K562 (cell line): ENCODE results near the gene DNAH3.

ENCODE experiments used
- EP300 ChIP-seq: IDR thresholded peaks from 2 replicates; pipeline ENCODE4 v1.6.1; 2012; ENCODE audit warnings: low read length, improper control_type of control experiment
- GATAD2B ChIP-seq: fragments of 450-650 bp; IDR thresholded peaks from 2 replicates; pipeline ENCODE4 v1.6.1; 2017; ENCODE audit warnings: mild to moderate bottlenecking, borderline replicate concordance
- KDM1A ChIP-seq, 2 experiments: fragments of 450-650 bp; IDR thresholded peaks; 2 replicates each; pipeline ENCODE4 v1.6.1; 2016; ENCODE audit warnings: mild to moderate bottlenecking in 2 of 2
- SIN3A ChIP-seq, 2 experiments: fragments of 150-350 bp in 1 of 2; IDR thresholded peaks; 2 replicates each; pipeline ENCODE4 v1.6.1; 2011 to 2016; ENCODE audit warnings: borderline replicate concordance in 2 of 2, low read depth in 2 of 2, low read length in 2 of 2, mild to moderate bottlenecking in 2 of 2, moderate library complexity in 2 of 2; ENCODE audit not compliant: control insufficient read depth in 1 of 2
- SP1 ChIP-seq: sonication (generic); formaldehyde crosslinking; IDR thresholded peaks from 2 replicates; pipeline ENCODE4 v1.8.1; 2022; ENCODE audit warnings: mild to moderate bottlenecking, missing genetic modification reagents
- TRIM24 ChIP-seq, 2 experiments: fragments of 450-650 bp; IDR thresholded peaks; 2 replicates each; pipeline ENCODE4 v1.6.1; 2016
- ZBTB7A ChIP-seq: IDR thresholded peaks from 2 replicates; pipeline ENCODE4 v1.6.1; 2011; ENCODE audit warnings: low read depth, mild to moderate bottlenecking, low read length, moderate library complexity, borderline replicate concordance; ENCODE audit not compliant: control insufficient read depth
- ZFX ChIP-seq: sonication (generic); formaldehyde crosslinking; IDR thresholded peaks from 2 replicates; pipeline ENCODE4 v1.8.0; 2022; ENCODE audit warnings: mild to moderate bottlenecking, missing genetic modification reagents, moderate library complexity
- TF ChIP-seq, protein P1 (sequence below), 3 experiments: IDR thresholded peaks in 2 of 3; conservative IDR thresholded peaks in 1 of 3; 2 replicates each; pipeline ENCODE4 v1.5.1; 2011 to 2012; ENCODE audit warnings: low read length in 3 of 3, mild to moderate bottlenecking in 3 of 3, control low read depth in 2 of 3, improper control_type of control experiment in 1 of 3, inconsistent platforms in 1 of 3, low read depth in 1 of 3, mixed read lengths in 1 of 3, moderate library complexity in 1 of 3; ENCODE audit not compliant: insufficient read depth in 2 of 3
- TF ChIP-seq, protein P2 (sequence below): fragments of 250-450 bp; sonication (Bioruptor Pico); IDR thresholded peaks from 2 replicates; pipeline ENCODE4 v1.8.0; 2022; ENCODE audit warnings: inconsistent platforms, mild to moderate bottlenecking, moderate library complexity, borderline replicate concordance

GRCh38 chr16:20920091-20920490 lies 230.6 kb downstream of the DNAH3 start:
- no peak for TF ChIP-seq ZBTB7A
- TF ChIP-seq, protein P1, sequence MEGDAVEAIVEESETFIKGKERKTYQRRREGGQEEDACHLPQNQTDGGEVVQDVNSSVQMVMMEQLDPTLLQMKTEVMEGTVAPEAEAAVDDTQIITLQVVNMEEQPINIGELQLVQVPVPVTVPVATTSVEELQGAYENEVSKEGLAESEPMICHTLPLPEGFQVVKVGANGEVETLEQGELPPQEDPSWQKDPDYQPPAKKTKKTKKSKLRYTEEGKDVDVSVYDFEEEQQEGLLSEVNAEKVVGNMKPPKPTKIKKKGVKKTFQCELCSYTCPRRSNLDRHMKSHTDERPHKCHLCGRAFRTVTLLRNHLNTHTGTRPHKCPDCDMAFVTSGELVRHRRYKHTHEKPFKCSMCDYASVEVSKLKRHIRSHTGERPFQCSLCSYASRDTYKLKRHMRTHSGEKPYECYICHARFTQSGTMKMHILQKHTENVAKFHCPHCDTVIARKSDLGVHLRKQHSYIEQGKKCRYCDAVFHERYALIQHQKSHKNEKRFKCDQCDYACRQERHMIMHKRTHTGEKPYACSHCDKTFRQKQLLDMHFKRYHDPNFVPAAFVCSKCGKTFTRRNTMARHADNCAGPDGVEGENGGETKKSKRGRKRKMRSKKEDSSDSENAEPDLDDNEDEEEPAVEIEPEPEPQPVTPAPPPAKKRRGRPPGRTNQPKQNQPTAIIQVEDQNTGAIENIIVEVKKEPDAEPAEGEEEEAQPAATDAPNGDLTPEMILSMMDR (IDR thresholded peaks at IDR 0.05 in 2 of 3, conservative IDR thresholded peaks at IDR 0.05 in 1 of 3; ENCODE audit: insufficient read depth in 2 of 3, low read depth in 1 of 3, low read length in 3 of 3) = no peak
- TF ChIP-seq EP300 = no peak
- TF ChIP-seq, protein P2, sequence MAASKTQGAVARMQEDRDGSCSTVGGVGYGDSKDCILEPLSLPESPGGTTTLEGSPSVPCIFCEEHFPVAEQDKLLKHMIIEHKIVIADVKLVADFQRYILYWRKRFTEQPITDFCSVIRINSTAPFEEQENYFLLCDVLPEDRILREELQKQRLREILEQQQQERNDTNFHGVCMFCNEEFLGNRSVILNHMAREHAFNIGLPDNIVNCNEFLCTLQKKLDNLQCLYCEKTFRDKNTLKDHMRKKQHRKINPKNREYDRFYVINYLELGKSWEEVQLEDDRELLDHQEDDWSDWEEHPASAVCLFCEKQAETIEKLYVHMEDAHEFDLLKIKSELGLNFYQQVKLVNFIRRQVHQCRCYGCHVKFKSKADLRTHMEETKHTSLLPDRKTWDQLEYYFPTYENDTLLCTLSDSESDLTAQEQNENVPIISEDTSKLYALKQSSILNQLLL (CRISPR knock-in tag) = no peak
- no peak for TF ChIP-seq GATAD2B
- no peak for TF ChIP-seq ZFX (CRISPR knock-in tag)
- no peak for TF ChIP-seq SIN3A (IDR thresholded peaks at IDR 0.05; ENCODE audit: borderline replicate concordance in 2 of 2, control insufficient read depth in 1 of 2, low read depth in 2 of 2, low read length in 2 of 2)
- no peak for TF ChIP-seq TRIM24 (IDR thresholded peaks at IDR 0.05)
- no peak for TF ChIP-seq KDM1A (IDR thresholded peaks at IDR 0.05)
- TF ChIP-seq SP1 (CRISPR knock-in tag) = no peak
